DOHH2 (cell line): ENCODE data around the gene YTHDC2.

Source experiments
- CTCF ChIP-seq: fragments of 200-600 bp; sonication (generic); IDR thresholded peaks from one replicate; pipeline ENCODE4 v1.5.1; 2014; ENCODE audit warnings: antibody characterized with exemption, mild to moderate bottlenecking, low read depth, low read length; ENCODE audit not compliant: poor library complexity, severe bottlenecking
- EZH2phosphoT487 ChIP-seq: fragments of 200-600 bp; sonication (generic); IDR thresholded peaks from 2 replicates; pipeline ENCODE4 v1.6.1; 2017; ENCODE audit warnings: borderline replicate concordance, mild to moderate bottlenecking, antibody characterized with exemption, low read length, moderate library complexity, mixed read lengths

GRCh38 chr5:113615708-113616107 is 102.2 kb downstream of the YTHDC2 start:
- TF ChIP-seq CTCF (no peak), EZH2phosphoT487 (no peak)
